ENCODE results near the gene ATP2C2.

Gene ATP2C2

GRCh38 chr16:84462296-84463210 is 94.2 kb downstream of the ATP2C2 start:
- peaks cover 13% of the 10 kb centered on the region for H3K9me3 ChIP-seq (ENCODE audit: control insufficient read depth, insufficient read depth, low read depth, low read length)
- H3K9ac ChIP-seq (ENCODE audit: low read length), result no peak overlapping the region
- peaks cover 14% of the 10 kb centered on the region for H3K36me3 ChIP-seq (ENCODE audit: control insufficient read depth, insufficient read depth, low read length)
- H3K27me3 ChIP-seq (ENCODE audit: control insufficient read depth, insufficient read depth, low read length), result no peaks in the 10 kb centered on the region
- H3K4me3 ChIP-seq (ENCODE audit: low read depth, low read length), result no peak overlapping the region
- no peaks in the 10 kb centered on the region for H3K4me1 ChIP-seq (ENCODE audit: control insufficient read depth, insufficient read depth, low read length)
- no peak overlapping the region for H3K27ac ChIP-seq (ENCODE audit: low read depth, low read length)

- peaks cover 19% of the 10 kb centered on the region for H3K9me3 ChIP-seq (ENCODE audit: control insufficient read depth, insufficient read depth, low read depth, low read length)
- H3K4me1 ChIP-seq (ENCODE audit: control insufficient read depth, insufficient read depth, low read length), result no peaks in the 10 kb centered on the region
- H3K27me3 ChIP-seq (ENCODE audit: control insufficient read depth, insufficient read depth, low read length), result no peaks in the 10 kb centered on the region
- H3K36me3 ChIP-seq (ENCODE audit: control insufficient read depth, insufficient read depth, low read length), result peaks cover 21% of the 10 kb centered on the region
- H3K4me3 ChIP-seq (ENCODE audit: low read depth, low read length), result no peak overlapping the region
- H3K9ac ChIP-seq (ENCODE audit: low read length), result no peak overlapping the region
- no peak overlapping the region for H3K27ac ChIP-seq (ENCODE audit: low read depth, low read length)
Measured at GRCh38 chr16:84463221-84463620, 94.9 kb downstream of the ATP2C2 start.

- H3K9ac ChIP-seq (ENCODE audit: low read length), result no peak overlapping the region
- H3K4me3 ChIP-seq (ENCODE audit: low read depth, low read length), result no peak overlapping the region
- H3K4me1 ChIP-seq (ENCODE audit: control insufficient read depth, insufficient read depth, low read length), result no peaks in the 10 kb centered on the region
- H3K36me3 ChIP-seq (ENCODE audit: control insufficient read depth, insufficient read depth, low read length), result peaks cover 21% of the 10 kb centered on the region
- H3K27me3 ChIP-seq (ENCODE audit: control insufficient read depth, insufficient read depth, low read length), result no peaks in the 10 kb centered on the region
- H3K27ac ChIP-seq (ENCODE audit: low read depth, low read length), result no peak overlapping the region
- H3K9me3 ChIP-seq (ENCODE audit: control insufficient read depth, insufficient read depth, low read depth, low read length), result peaks cover 20% of the 10 kb centered on the region
Measured at GRCh38 chr16:84464116-84464515, 95.8 kb downstream of the ATP2C2 start.

- no peak overlapping the region for H3K4me3 ChIP-seq (ENCODE audit: low read depth, low read length)
- no peaks in the 10 kb centered on the region for H3K4me1 ChIP-seq (ENCODE audit: control insufficient read depth, insufficient read depth, low read length)
- H3K9me3 ChIP-seq (ENCODE audit: control insufficient read depth, insufficient read depth, low read depth, low read length), result peaks cover 20% of the 10 kb centered on the region
- H3K27me3 ChIP-seq (ENCODE audit: control insufficient read depth, insufficient read depth, low read length), result no peaks in the 10 kb centered on the region
- H3K9ac ChIP-seq (ENCODE audit: low read length), result no peak overlapping the region
- H3K36me3 ChIP-seq (ENCODE audit: control insufficient read depth, insufficient read depth, low read length), result peaks cover 21% of the 10 kb centered on the region
- no peak overlapping the region for H3K27ac ChIP-seq (ENCODE audit: low read depth, low read length)
Measured at GRCh38 chr16:84465154-84465553, 96.8 kb downstream of the ATP2C2 start.

GRCh38 chr16:84466692-84467091 is 98.4 kb downstream of the ATP2C2 start:
- Histone ChIP-seq H3K4me3 (ENCODE audit: low read depth, low read length) (no peak overlapping the region), H3K9ac (ENCODE audit: low read length) (no peak overlapping the region), H3K27ac (ENCODE audit: low read depth, low read length) (no peak overlapping the region), H3K36me3 (ENCODE audit: control insufficient read depth, insufficient read depth, low read length) (peaks cover 17% of the 10 kb centered on the region), H3K9me3 (ENCODE audit: control insufficient read depth, insufficient read depth, low read depth, low read length) (peaks cover 20% of the 10 kb centered on the region), H3K4me1 (ENCODE audit: control insufficient read depth, insufficient read depth, low read length) (no peaks in the 10 kb centered on the region), H3K27me3 (ENCODE audit: control insufficient read depth, insufficient read depth, low read length) (no peaks in the 10 kb centered on the region)

- H3K9me3 ChIP-seq (ENCODE audit: control insufficient read depth, insufficient read depth, low read depth, low read length), result peaks cover 24% of the 10 kb centered on the region
- H3K36me3 ChIP-seq (ENCODE audit: control insufficient read depth, insufficient read depth, low read length), result peaks cover 17% of the 10 kb centered on the region
- no peak overlapping the region for H3K27ac ChIP-seq (ENCODE audit: low read depth, low read length)
- no peak overlapping the region for H3K4me3 ChIP-seq (ENCODE audit: low read depth, low read length)
- H3K4me1 ChIP-seq (ENCODE audit: control insufficient read depth, insufficient read depth, low read length), result no peaks in the 10 kb centered on the region
- H3K9ac ChIP-seq (ENCODE audit: low read length), result no peak overlapping the region
- no peaks in the 10 kb centered on the region for H3K27me3 ChIP-seq (ENCODE audit: control insufficient read depth, insufficient read depth, low read length)
Measured at GRCh38 chr16:84467256-84467655, 98.9 kb downstream of the ATP2C2 start.

- H3K27ac ChIP-seq (ENCODE audit: low read depth, low read length), result no peak overlapping the region
- no peaks in the 10 kb centered on the region for H3K4me1 ChIP-seq (ENCODE audit: control insufficient read depth, insufficient read depth, low read length)
- peaks cover 17% of the 10 kb centered on the region for H3K36me3 ChIP-seq (ENCODE audit: control insufficient read depth, insufficient read depth, low read length)
- no peak overlapping the region for H3K4me3 ChIP-seq (ENCODE audit: low read depth, low read length)
- H3K27me3 ChIP-seq (ENCODE audit: control insufficient read depth, insufficient read depth, low read length), result no peaks in the 10 kb centered on the region
- H3K9me3 ChIP-seq (ENCODE audit: control insufficient read depth, insufficient read depth, low read depth, low read length), result peaks cover 24% of the 10 kb centered on the region
- H3K9ac ChIP-seq (ENCODE audit: low read length), result no peak overlapping the region
Measured at GRCh38 chr16:84467709-84468108, 99.4 kb downstream of the ATP2C2 start.

- no peak overlapping the region for H3K4me3 ChIP-seq (ENCODE audit: low read depth, low read length)
- no peaks in the 10 kb centered on the region for H3K27me3 ChIP-seq (ENCODE audit: control insufficient read depth, insufficient read depth, low read length)
- no peaks in the 10 kb centered on the region for H3K4me1 ChIP-seq (ENCODE audit: control insufficient read depth, insufficient read depth, low read length)
- H3K27ac ChIP-seq (ENCODE audit: low read depth, low read length), result no peak overlapping the region
- H3K9ac ChIP-seq (ENCODE audit: low read length), result no peak overlapping the region
- peaks cover 17% of the 10 kb centered on the region for H3K36me3 ChIP-seq (ENCODE audit: control insufficient read depth, insufficient read depth, low read length)
- peaks cover 23% of the 10 kb centered on the region for H3K9me3 ChIP-seq (ENCODE audit: control insufficient read depth, insufficient read depth, low read depth, low read length)
Measured at GRCh38 chr16:84471316-84471715, 103.0 kb downstream of the ATP2C2 start.

GRCh38 chr16:84471966-84472365 is 103.6 kb downstream of the ATP2C2 start:
- no peak overlapping the region for H3K4me3 ChIP-seq (ENCODE audit: low read depth, low read length)
- peaks cover 17% of the 10 kb centered on the region for H3K9me3 ChIP-seq (ENCODE audit: control insufficient read depth, insufficient read depth, low read depth, low read length)
- peaks cover 13% of the 10 kb centered on the region for H3K36me3 ChIP-seq (ENCODE audit: control insufficient read depth, insufficient read depth, low read length)
- no peaks in the 10 kb centered on the region for H3K4me1 ChIP-seq (ENCODE audit: control insufficient read depth, insufficient read depth, low read length)
- no peaks in the 10 kb centered on the region for H3K27me3 ChIP-seq (ENCODE audit: control insufficient read depth, insufficient read depth, low read length)
- H3K9ac ChIP-seq (ENCODE audit: low read length), result no peak overlapping the region
- H3K27ac ChIP-seq (ENCODE audit: low read depth, low read length), result no peak overlapping the region

- H3K27ac ChIP-seq (ENCODE audit: low read depth, low read length), result no peak overlapping the region
- H3K27me3 ChIP-seq (ENCODE audit: control insufficient read depth, insufficient read depth, low read length), result no peaks in the 10 kb centered on the region
- H3K9ac ChIP-seq (ENCODE audit: low read length), result no peak overlapping the region
- H3K9me3 ChIP-seq (ENCODE audit: control insufficient read depth, insufficient read depth, low read depth, low read length), result peaks cover 5% of the 10 kb centered on the region; the same call in 1 of the 2 replicates
- H3K36me3 ChIP-seq (ENCODE audit: control insufficient read depth, insufficient read depth, low read length), result peaks cover 15% of the 10 kb centered on the region
- H3K4me3 ChIP-seq (ENCODE audit: low read depth, low read length), result no peak overlapping the region
- no peaks in the 10 kb centered on the region for H3K4me1 ChIP-seq (ENCODE audit: control insufficient read depth, insufficient read depth, low read length)
Measured at GRCh38 chr16:84475643-84476240, 107.4 kb downstream of the ATP2C2 start.

GRCh38 chr16:84476401-84476800 is 108.1 kb downstream of the ATP2C2 start:
- Histone ChIP-seq H3K9me3 (ENCODE audit: control insufficient read depth, insufficient read depth, low read depth, low read length) (peaks cover 5% of the 10 kb centered on the region; the same call in 1 of the 2 replicates), H3K27me3 (ENCODE audit: control insufficient read depth, insufficient read depth, low read length) (no peaks in the 10 kb centered on the region), H3K36me3 (ENCODE audit: control insufficient read depth, insufficient read depth, low read length) (peaks cover 22% of the 10 kb centered on the region), H3K9ac (ENCODE audit: low read length) (no peak overlapping the region), H3K27ac (ENCODE audit: low read depth, low read length) (no peak overlapping the region), H3K4me1 (ENCODE audit: control insufficient read depth, insufficient read depth, low read length) (no peaks in the 10 kb centered on the region), H3K4me3 (ENCODE audit: low read depth, low read length) (no peak overlapping the region)
